Middle frontal gyrus (tissue), 1 donor: ENCODE measurements around the gene THEMIS.
"Not testable (repeated sequence)": the region's sequence is repeated elsewhere in the genome, so short reads cannot be mapped to it uniquely, and the experiment has no call there.

ENCODE experiments used
- DNase-seq: peaks from one replicate; pipeline ENCODE4 v3.0.0-alpha.2; 2015; ENCODE audit warnings: low spot score; ENCODE audit errors: extremely low spot score

The THEMIS gene

GRCh38 chr6:127807806-127808517 lies 92.9 kb downstream of the THEMIS start:
- DNase-seq = no peak

GRCh38 chr6:127796713-127797112 lies 104.1 kb downstream of the THEMIS start:
- no peak for DNase-seq

GRCh38 chr6:127794405-127794804 lies 106.5 kb downstream of the THEMIS start:
- no peak for DNase-seq

- no peak for DNase-seq
These were observed 107.5 kb downstream of the THEMIS start for GRCh38 chr6:127793396-127793795.

- no peak for DNase-seq
These were observed 108.2 kb downstream of the THEMIS start for GRCh38 chr6:127792616-127793015.

- no peak for DNase-seq
These were observed 108.9 kb downstream of the THEMIS start for GRCh38 chr6:127791779-127792528.

- no peak for DNase-seq
These were observed 110.3 kb downstream of the THEMIS start for GRCh38 chr6:127790571-127790970.

GRCh38 chr6:127786109-127786508 lies 114.7 kb downstream of the THEMIS start:
- DNase-seq = no peak

- DNase-seq = no peak
These were observed 116.4 kb downstream of the THEMIS start for GRCh38 chr6:127784468-127784867.

GRCh38 chr6:127781636-127782272 lies 119.1 kb downstream of the THEMIS start:
- DNase-seq = not testable (repeated sequence)

GRCh38 chr6:127776320-127776719 lies 124.5 kb downstream of the THEMIS start:
- no peak for DNase-seq

GRCh38 chr6:127775371-127775770 lies 125.5 kb downstream of the THEMIS start:
- no peak for DNase-seq

- DNase-seq = no peak
These were observed 132.1 kb downstream of the THEMIS start for GRCh38 chr6:127768745-127769144.

- no peak for DNase-seq
These were observed 132.6 kb downstream of the THEMIS start for GRCh38 chr6:127768223-127768622.

GRCh38 chr6:127765949-127766348 lies 134.9 kb downstream of the THEMIS start:
- no peak for DNase-seq

- DNase-seq = no peak
These were observed 138.6 kb downstream of the THEMIS start for GRCh38 chr6:127762284-127762683.

- no peak for DNase-seq
These were observed 139.8 kb downstream of the THEMIS start for GRCh38 chr6:127761084-127761483.

- DNase-seq = no peak
These were observed 151.8 kb downstream of the THEMIS start for GRCh38 chr6:127749095-127749494.

- DNase-seq = no peak
These were observed 152.6 kb downstream of the THEMIS start for GRCh38 chr6:127748290-127748689.

GRCh38 chr6:127738423-127738822 lies 162.4 kb downstream of the THEMIS start:
- no peak for DNase-seq

GRCh38 chr6:127737768-127738167 lies 163.1 kb downstream of the THEMIS start:
- no peak for DNase-seq

GRCh38 chr6:127737009-127737486 lies 163.8 kb downstream of the THEMIS start:
- peak; percentile 63 for DNase-seq
